HG02678 (cell line): ENCODE results near the gene TBATA.

Experiments used
- ATAC-seq: cut with Tn5 transposase; IDR thresholded peaks from one replicate; pipeline ENCODE4 v1.9.1; 2021; ENCODE audit warnings: mild to moderate bottlenecking, moderate library complexity; ENCODE audit not compliant: unreplicated experiment

The TBATA gene

GRCh38 chr10:70809011-70809611, 23.9 kb upstream of the TBATA start:
- ATAC-seq, result no peak

- no peak for ATAC-seq
Measured at GRCh38 chr10:70807556-70807955, 22.4 kb upstream of the TBATA start.

- ATAC-seq, result no peak
Measured at GRCh38 chr10:70806841-70807240, 21.7 kb upstream of the TBATA start.

- ATAC-seq, result no peak
Measured at GRCh38 chr10:70805619-70806215, 20.5 kb upstream of the TBATA start.

- no peak for ATAC-seq
Measured at GRCh38 chr10:70804421-70804808, 19.2 kb upstream of the TBATA start.

- ATAC-seq, result no peak
Measured at GRCh38 chr10:70803775-70804420, 18.7 kb upstream of the TBATA start.

- no peak for ATAC-seq
Measured at GRCh38 chr10:70801854-70802253, 16.7 kb upstream of the TBATA start.

GRCh38 chr10:70799124-70799523, 13.9 kb upstream of the TBATA start:
- ATAC-seq, result no peak

- ATAC-seq, result no peak
Measured at GRCh38 chr10:70797840-70798239, 12.7 kb upstream of the TBATA start.

GRCh38 chr10:70795613-70796012, 10.4 kb upstream of the TBATA start:
- no peak for ATAC-seq

- no peak for ATAC-seq
Measured at GRCh38 chr10:70791386-70792039, 6.3 kb upstream of the TBATA start.

GRCh38 chr10:70786799-70787415, 1.7 kb upstream of the TBATA start:
- ATAC-seq, result no peak

GRCh38 chr10:70784471-70784870, 706 bp downstream of the TBATA start:
- no peak for ATAC-seq

- no peak for ATAC-seq
Measured at GRCh38 chr10:70784016-70784415, 1.2 kb downstream of the TBATA start.

GRCh38 chr10:70782746-70783680, 2.2 kb downstream of the TBATA start:
- no peak for ATAC-seq

GRCh38 chr10:70782086-70782745, 3.0 kb downstream of the TBATA start:
- ATAC-seq, result no peak

GRCh38 chr10:70781461-70782051, 3.6 kb downstream of the TBATA start:
- no peak for ATAC-seq

GRCh38 chr10:70780772-70781171, 4.4 kb downstream of the TBATA start:
- ATAC-seq, result no peak

- ATAC-seq, result no peak
Measured at GRCh38 chr10:70780370-70780760, 4.8 kb downstream of the TBATA start.
